CD14-positive monocyte (primary cell): ENCODE measurements around the gene SERPINA9. TPM values are rescaled to one million over a fixed set of nuclear protein-coding genes. Genes with fewer than 3 reads are reported as not detected.
"Not testable (repeated sequence)": the region's sequence is repeated elsewhere in the genome, so short reads cannot be mapped to it uniquely, and the experiment has no call there.

Source experiments
- DNase-seq, 3 donors: peaks; one replicate each; pipeline ENCODE4 v3.0.0-alpha.2; 2011 to 2022
- H2AFZ ChIP-seq: 2 replicates; pipeline ENCODE4 v1.6.0; 2012; ENCODE audit warnings: mild to moderate bottlenecking, low read depth, low read length, inconsistent platforms; ENCODE audit not compliant: insufficient read depth, poor library complexity, severe bottlenecking
- H3K27ac ChIP-seq, 2 donors: 1 replicate in 1 of 2; 2 replicates in 1 of 2; pipeline ENCODE4 v1.5.1; 2012 to 2013; ENCODE audit warnings: low read length in 2 of 2, control low read depth in 1 of 2, inconsistent platforms in 1 of 2, low read depth in 1 of 2, mild to moderate bottlenecking in 1 of 2
- H3K27me3 ChIP-seq, 2 donors: one replicate each; pipeline versions ENCODE4 v1.6.0 to v1.6.1; 2011 to 2013; ENCODE audit warnings: low read length in 2 of 2; ENCODE audit not compliant: control insufficient read depth in 2 of 2, insufficient read depth in 2 of 2
- H3K36me3 ChIP-seq, 2 donors: replicated peaks in 1 of 2; 1 replicate in 1 of 2; 2 replicates in 1 of 2; pipeline versions ENCODE4 v1.5.1 to v1.6.1; 2012 to 2013; ENCODE audit warnings: low read length in 2 of 2, control low read depth in 1 of 2, inconsistent platforms in 1 of 2, mild to moderate bottlenecking in 1 of 2; ENCODE audit not compliant: insufficient read depth in 2 of 2, control insufficient read depth in 1 of 2
- H3K4me1 ChIP-seq, 2 donors: 1 replicate in 1 of 2; 2 replicates in 1 of 2; pipeline versions ENCODE4 v1.5.1 to v1.6.1; 2012 to 2013; ENCODE audit warnings: low read length in 2 of 2, control low read depth in 1 of 2, inconsistent platforms in 1 of 2, mild to moderate bottlenecking in 1 of 2, moderate library complexity in 1 of 2; ENCODE audit not compliant: insufficient read depth in 2 of 2, control insufficient read depth in 1 of 2
- H3K4me2 ChIP-seq: replicated peaks from 2 replicates; pipeline ENCODE3; 2012; ENCODE audit warnings: low read length, moderate library complexity, mild to moderate bottlenecking; ENCODE audit not compliant: poor library complexity, severe bottlenecking; ENCODE audit errors: extremely low read depth
- H3K4me3 ChIP-seq, 3 experiments: fragments of 200-600 bp in 1 of 3; sonication (generic) in 1 of 3; replicated peaks in 1 of 3; 1 replicate in 2 of 3; 2 replicates in 1 of 3; pipeline ENCODE4 v1.5.1; 2011 to 2013; ENCODE audit warnings: low read length in 3 of 3, mild to moderate bottlenecking in 3 of 3, control low read depth in 2 of 3, low read depth in 2 of 3, inconsistent platforms in 1 of 3, moderate library complexity in 1 of 3
- H3K79me2 ChIP-seq: 2 replicates; pipeline ENCODE4 v1.6.0; 2012; ENCODE audit warnings: mild to moderate bottlenecking, control low read depth, inconsistent platforms, low read length, moderate library complexity; ENCODE audit not compliant: insufficient read depth
- H3K9ac ChIP-seq: 2 replicates; pipeline ENCODE4 v1.6.0; 2017; ENCODE audit warnings: low read length, mild to moderate bottlenecking; ENCODE audit not compliant: insufficient read depth, poor library complexity, severe bottlenecking
- H3K9me3 ChIP-seq, 2 donors: replicated peaks in 1 of 2; 1 replicate in 1 of 2; 2 replicates in 1 of 2; pipeline versions ENCODE4 v1.5.1 to v1.6.1; 2012 to 2013; ENCODE audit warnings: low read length in 2 of 2, control low read depth in 1 of 2; ENCODE audit not compliant: control insufficient read depth in 1 of 2, insufficient read depth in 1 of 2
- H4K20me1 ChIP-seq: 2 replicates; pipeline ENCODE4 v1.6.0; 2012; ENCODE audit warnings: mild to moderate bottlenecking, low read length, control low read depth, moderate library complexity; ENCODE audit not compliant: insufficient read depth
- H3K27ac Mint-ChIP-seq, 7 donors: one replicate each; pipeline ENCODE4 v1.8.0; 2020; ENCODE audit warnings: mild to moderate bottlenecking in 7 of 7, mixed read lengths in 7 of 7, moderate library complexity in 6 of 7, inconsistent platforms in 2 of 7
- H3K27me3 Mint-ChIP-seq, 3 donors: one replicate each; pipeline ENCODE4 v1.8.0; 2021 to 2022; ENCODE audit warnings: low read depth in 3 of 3, mild to moderate bottlenecking in 3 of 3, mixed read lengths in 3 of 3, moderate library complexity in 3 of 3, inconsistent platforms in 1 of 3
- H3K36me3 Mint-ChIP-seq, 2 donors: one replicate each; pipeline ENCODE4 v1.8.0; 2020; ENCODE audit warnings: mixed read lengths in 2 of 2, inconsistent platforms in 1 of 2, mild to moderate bottlenecking in 1 of 2
- H3K4me1 Mint-ChIP-seq: one replicate; pipeline ENCODE4 v1.8.0; 2020; ENCODE audit warnings: mild to moderate bottlenecking, mixed read lengths
- H3K4me3 Mint-ChIP-seq, 2 donors: one replicate each; pipeline ENCODE4 v1.8.0; 2020; ENCODE audit warnings: mild to moderate bottlenecking in 2 of 2, mixed read lengths in 2 of 2, moderate library complexity in 1 of 2
- H3K9me3 Mint-ChIP-seq, 7 donors: one replicate each; pipeline ENCODE4 v1.8.0; 2020 to 2022; ENCODE audit warnings: mixed read lengths in 7 of 7, mild to moderate bottlenecking in 6 of 7, moderate library complexity in 6 of 7, inconsistent platforms in 2 of 7
- WGBS: methylation state at CpG from one replicate; pipeline ENCODE4 v1.1.5; 2013; ENCODE audit warnings: missing lambda C conversion rate; ENCODE audit not compliant: insufficient coverage; 5-methylcytosine and 5-hydroxymethylcytosine counted together
- intact Hi-C, 2 donors: fragments of 100-400 bp; cut with micrococcal nuclease; formaldehyde crosslinking; loops; one replicate each; pipeline versions ENCODE4 v1.15.0 to v1.15.1; 2023
- polyA plus RNA-seq, 3 donors: library from polyadenylated mRNA; depleted of rRNA in 1 of 3; unstranded in 2 of 3; stranded (reverse) in 1 of 3; fragments of 300-500 nt in 2 of 3; fragments of >200 nt in 1 of 3; fragmentation: Illumina TruSeq in 2 of 3; gene quantifications; 1 replicate in 2 of 3; 2 replicates in 1 of 3; pipeline ENCODE4 v1.2.3, GENCODE V29; 2012 to 2021
- TF ChIP-seq, protein P1 (sequence below): fragments of 200-600 bp; IDR thresholded peaks from one replicate; pipeline ENCODE4 v1.8.0; 2022; ENCODE audit warnings: antibody characterized with exemption, mild to moderate bottlenecking

Gene SERPINA9
- polyA plus RNA-seq, 3 donors: not detected

DNA sequence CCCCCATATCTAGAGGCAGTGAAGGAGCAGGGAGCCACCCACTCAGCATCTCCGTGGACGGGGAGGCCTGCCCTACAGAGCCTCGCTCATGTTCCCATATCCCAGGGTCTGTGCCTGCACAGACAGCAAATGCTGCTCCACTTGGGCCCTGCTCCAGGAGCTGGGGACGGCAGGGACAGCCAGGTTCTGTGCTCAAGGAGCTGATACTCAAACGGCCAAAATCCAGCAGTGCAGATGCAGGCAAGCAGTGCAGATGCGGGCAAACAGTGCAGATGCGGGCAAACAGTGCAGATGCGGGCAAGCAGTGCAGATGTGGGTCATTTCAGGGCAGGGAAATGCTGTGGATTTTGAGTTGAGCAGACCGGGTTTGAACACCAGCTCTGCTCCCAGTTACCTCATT lies 39.4 kb upstream of the SERPINA9 start:
- H3K9ac ChIP-seq: no peak overlapping the region
- H3K4me3 ChIP-seq: no peak overlapping the region
- no peaks in the 10 kb centered on the region for H3K27me3 ChIP-seq
- TF ChIP-seq, protein P1, sequence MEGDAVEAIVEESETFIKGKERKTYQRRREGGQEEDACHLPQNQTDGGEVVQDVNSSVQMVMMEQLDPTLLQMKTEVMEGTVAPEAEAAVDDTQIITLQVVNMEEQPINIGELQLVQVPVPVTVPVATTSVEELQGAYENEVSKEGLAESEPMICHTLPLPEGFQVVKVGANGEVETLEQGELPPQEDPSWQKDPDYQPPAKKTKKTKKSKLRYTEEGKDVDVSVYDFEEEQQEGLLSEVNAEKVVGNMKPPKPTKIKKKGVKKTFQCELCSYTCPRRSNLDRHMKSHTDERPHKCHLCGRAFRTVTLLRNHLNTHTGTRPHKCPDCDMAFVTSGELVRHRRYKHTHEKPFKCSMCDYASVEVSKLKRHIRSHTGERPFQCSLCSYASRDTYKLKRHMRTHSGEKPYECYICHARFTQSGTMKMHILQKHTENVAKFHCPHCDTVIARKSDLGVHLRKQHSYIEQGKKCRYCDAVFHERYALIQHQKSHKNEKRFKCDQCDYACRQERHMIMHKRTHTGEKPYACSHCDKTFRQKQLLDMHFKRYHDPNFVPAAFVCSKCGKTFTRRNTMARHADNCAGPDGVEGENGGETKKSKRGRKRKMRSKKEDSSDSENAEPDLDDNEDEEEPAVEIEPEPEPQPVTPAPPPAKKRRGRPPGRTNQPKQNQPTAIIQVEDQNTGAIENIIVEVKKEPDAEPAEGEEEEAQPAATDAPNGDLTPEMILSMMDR: no peak
- H3K9me3 ChIP-seq: no peaks in the 10 kb centered on the region
- Mint-ChIP-seq H3K27me3 (peaks cover 3 to 4% (median 4%) of the 10 kb centered on the region in 3 donors), H3K9me3 (peaks cover 0 to 7% (median 4%) of the 10 kb centered on the region in 7 donors), H3K36me3 (no peaks in the 10 kb centered on the region), H3K4me3 (no peak overlapping the region), H3K27ac (no peak overlapping the region), H3K4me1 (no peaks in the 10 kb centered on the region)
- no peak for DNase-seq
- H2AFZ ChIP-seq: no peak overlapping the region
- H3K4me2 ChIP-seq: no peak overlapping the region
- no peaks in the 10 kb centered on the region for H3K79me2 ChIP-seq
- no peaks in the 10 kb centered on the region for H3K4me1 ChIP-seq
- 87% methylated on average over 7 of the region's 9 CpGs for WGBS
- no peak overlapping the region for H3K27ac ChIP-seq
- intact Hi-C loops: no loop called here
- H3K36me3 ChIP-seq: no peaks in the 10 kb centered on the region
- H4K20me1 ChIP-seq: no peaks in the 10 kb centered on the region

DNA sequence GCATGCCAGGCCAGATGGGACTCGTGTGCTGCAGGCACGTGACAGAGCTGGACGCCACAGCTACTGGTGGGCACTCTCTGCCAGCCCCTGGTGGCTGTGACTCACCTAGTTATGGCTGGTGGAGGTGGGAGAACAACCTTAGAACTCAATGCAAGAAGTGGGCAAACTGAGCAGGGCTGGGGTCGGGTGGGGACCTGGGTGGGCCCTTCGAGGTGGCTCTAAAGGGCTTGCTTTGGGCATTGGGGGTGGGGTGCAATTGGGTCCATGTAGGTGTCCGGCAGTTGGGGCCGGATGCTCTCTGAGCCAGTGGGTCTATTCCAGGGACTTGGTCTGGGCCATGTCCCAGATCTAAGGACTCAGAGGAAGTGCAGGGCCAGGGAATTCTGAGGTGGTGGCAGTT lies 38.4 kb upstream of the SERPINA9 start:
- Mint-ChIP-seq H3K9me3 (peaks cover 0 to 2% (median 2%) of the 10 kb centered on the region in 7 donors), H3K36me3 (no peaks in the 10 kb centered on the region), H3K4me3 (no peak overlapping the region), H3K4me1 (no peaks in the 10 kb centered on the region), H3K27ac (no peak overlapping the region), H3K27me3 (peaks cover 4 to 5% (median 4%) of the 10 kb centered on the region in 3 donors)
- H3K9me3 ChIP-seq: no peaks in the 10 kb centered on the region
- TF ChIP-seq, protein P1: no peak
- no peak for DNase-seq
- H3K27me3 ChIP-seq: no peaks in the 10 kb centered on the region
- WGBS: 89% methylated on average over 7 of the region's 7 CpGs
- H3K4me1 ChIP-seq: no peaks in the 10 kb centered on the region
- intact Hi-C loops: no loop called here
- no peak overlapping the region for H3K4me3 ChIP-seq
- H3K9ac ChIP-seq: no peak overlapping the region
- no peak overlapping the region for H2AFZ ChIP-seq
- no peak overlapping the region for H3K27ac ChIP-seq
- H3K79me2 ChIP-seq: no peaks in the 10 kb centered on the region
- H4K20me1 ChIP-seq: no peaks in the 10 kb centered on the region
- no peaks in the 10 kb centered on the region for H3K36me3 ChIP-seq
- H3K4me2 ChIP-seq: no peak overlapping the region

DNA sequence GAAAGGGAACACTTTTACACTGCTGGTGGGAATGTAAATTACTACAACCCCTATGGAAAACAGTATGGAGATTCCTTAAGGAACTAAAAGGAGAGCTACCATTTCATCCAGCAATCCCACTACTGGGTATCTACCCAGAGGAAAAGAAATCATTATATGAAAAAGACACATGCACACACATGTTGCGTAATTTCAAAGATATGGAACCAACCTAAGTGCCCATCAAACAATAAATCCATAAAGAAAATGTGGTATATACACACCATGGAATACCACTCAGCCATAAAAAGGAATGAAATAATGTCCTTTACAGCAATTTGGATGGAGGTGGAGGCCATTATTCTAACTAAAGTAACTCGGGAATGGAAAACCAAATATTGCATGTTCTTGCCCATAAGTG lies 34.5 kb upstream of the SERPINA9 start:
- H3K4me1 Mint-ChIP-seq, H3K36me3 ChIP-seq, H3K4me3 ChIP-seq, H4K20me1 ChIP-seq, intact Hi-C loops, H3K9me3 ChIP-seq, H3K9ac ChIP-seq, H3K4me1 ChIP-seq, H3K27ac Mint-ChIP-seq, H3K79me2 ChIP-seq, H2AFZ ChIP-seq, H3K27ac ChIP-seq, H3K27me3 ChIP-seq, H3K36me3 Mint-ChIP-seq, DNase-seq, H3K4me2 ChIP-seq, H3K4me3 Mint-ChIP-seq, H3K27me3 Mint-ChIP-seq, H3K9me3 Mint-ChIP-seq: not testable (repeated sequence)
- 86% methylated on average over 1 of the region's 2 CpGs for WGBS
